Sigmoid colon (tissue), 7 donors: ENCODE results near the gene RNF167. TPM values are rescaled to one million over a fixed set of nuclear protein-coding genes. Genes with fewer than 3 reads are reported as not detected.

Experiments
- DNase-seq: peaks from one replicate; pipeline ENCODE4 v3.0.0-alpha.2; 2019
- H3K27ac ChIP-seq, 4 donors: fragments of 200-600 bp; sonication (generic); one replicate each; pipeline ENCODE4 v1.5.1; 2016 to 2019; ENCODE audit warnings: mild to moderate bottlenecking in 1 of 4
- H3K27me3 ChIP-seq, 3 donors: fragments of 200-600 bp; sonication (generic); one replicate each; pipeline ENCODE4 v1.5.1; 2019; ENCODE audit warnings: mild to moderate bottlenecking in 1 of 3
- H3K36me3 ChIP-seq, 4 donors: fragments of 200-600 bp; sonication (generic); one replicate each; pipeline ENCODE4 v1.5.1; 2016 to 2019
- H3K4me1 ChIP-seq, 4 donors: fragments of 200-600 bp; sonication (generic); one replicate each; pipeline ENCODE4 v1.5.1; 2017 to 2019
- H3K4me3 ChIP-seq, 4 donors: fragments of 200-600 bp; sonication (generic); one replicate each; pipeline ENCODE4 v1.5.1; 2017 to 2019; ENCODE audit warnings: mild to moderate bottlenecking in 2 of 4, moderate library complexity in 1 of 4
- H3K9me3 ChIP-seq, 4 donors: fragments of 200-600 bp in 3 of 4; sonication (generic) in 3 of 4; one replicate each; pipeline versions ENCODE4 v1.5.1 to v1.6.1; 2013 to 2019
- CTCF ChIP-seq, 4 experiments: fragments of 450-650 bp in 3 of 4; fragments of 200-600 bp in 1 of 4; IDR thresholded peaks; one replicate each; pipeline ENCODE4 v1.5.1; 2016 to 2019; ENCODE audit warnings: antibody characterized with exemption in 4 of 4, mild to moderate bottlenecking in 3 of 4, moderate library complexity in 2 of 4
- EP300 ChIP-seq, 4 donors: sonication (generic); formaldehyde crosslinking; IDR thresholded peaks; one replicate each; pipeline ENCODE4 v1.6.1; 2017; ENCODE audit warnings: antibody characterized with exemption in 4 of 4
- POLR2A ChIP-seq, 2 donors: fragments of 450-650 bp; IDR thresholded peaks; one replicate each; pipeline ENCODE4 v1.6.1; 2016; ENCODE audit warnings: antibody characterized with exemption in 2 of 2, mild to moderate bottlenecking in 2 of 2, moderate library complexity in 2 of 2
- POLR2AphosphoS5 ChIP-seq, 4 donors: sonication (generic); formaldehyde crosslinking; IDR thresholded peaks; one replicate each; pipeline ENCODE4 v1.6.1; 2017; ENCODE audit warnings: antibody characterized with exemption in 4 of 4
- WGBS, 2 donors: extraction: QIAGEN DNeasy Blood & Tissue Kit; methylation state at CpG; one replicate each; pipeline ENCODE4 v1.1.7; 2013; 5-methylcytosine and 5-hydroxymethylcytosine counted together
- intact Hi-C: fragments of 100-400 bp; cut with DNase I; formaldehyde crosslinking; loops from one replicate; pipeline ENCODE4 v1.15.1; 2023
- polyA plus RNA-seq, 3 donors: library from polyadenylated mRNA; stranded (reverse); fragments of 200-250 nt; gene quantifications; one replicate each; pipeline ENCODE4 v1.2.3, GENCODE V29; 2013
- total RNA-seq, 4 donors: library from RNA; depleted of rRNA; stranded (reverse); fragments of >200 nt; gene quantifications; one replicate each; pipeline ENCODE4 v1.1.0, GENCODE V29; 2016
- donor health status: healthy with polysubstance abuse.
- donor health status: Bipolar disorder and iron deficiency.
- donor health status: healthy.

RNF167 gene
- total and polyA plus RNA-seq, 7 donors = 45.0 to 120 (median 61.1) TPM

DNA sequence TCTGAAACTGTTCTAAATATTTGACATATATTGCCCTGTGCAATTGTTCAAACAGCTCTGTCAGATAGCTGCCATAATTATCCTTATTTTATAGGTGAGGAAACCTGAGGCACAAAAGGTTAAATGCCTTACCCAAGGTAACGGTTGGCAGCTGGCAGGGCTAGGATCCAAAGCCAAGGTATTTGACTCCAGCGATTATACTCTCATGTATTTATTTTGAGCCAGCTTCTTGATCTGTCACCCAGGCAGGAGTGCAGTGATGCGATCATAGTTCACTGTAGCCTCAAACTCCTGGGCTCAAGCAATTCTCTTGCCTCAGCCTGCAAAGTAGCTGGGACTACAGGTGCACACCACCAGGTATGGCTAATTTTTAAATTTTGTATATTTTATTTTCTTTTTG lies 18.0 kb downstream of the RNF167 start:
- no peaks in the 10 kb centered on the region for H3K9me3 ChIP-seq
- intact Hi-C loops = no loop called here
- H3K4me1 ChIP-seq = no peaks in the 10 kb centered on the region
- H3K4me3 ChIP-seq = no peak overlapping the region
- no peak overlapping the region for H3K27ac ChIP-seq
- 37 to 65% methylated on average over 3 of the region's 3 CpGs for WGBS, 2 donors
- peaks cover 13 to 39% (median 18%) of the 10 kb centered on the region in 4 donors for H3K36me3 ChIP-seq
- no peak for DNase-seq
- TF ChIP-seq POLR2A (IDR thresholded peaks at IDR 0.05) (no peak), POLR2AphosphoS5 (IDR thresholded peaks at IDR 0.05) (no peak), EP300 (IDR thresholded peaks at IDR 0.05) (no peak), CTCF (IDR thresholded peaks at IDR 0.05) (no peak)
- H3K27me3 ChIP-seq = no peaks in the 10 kb centered on the region

DNA sequence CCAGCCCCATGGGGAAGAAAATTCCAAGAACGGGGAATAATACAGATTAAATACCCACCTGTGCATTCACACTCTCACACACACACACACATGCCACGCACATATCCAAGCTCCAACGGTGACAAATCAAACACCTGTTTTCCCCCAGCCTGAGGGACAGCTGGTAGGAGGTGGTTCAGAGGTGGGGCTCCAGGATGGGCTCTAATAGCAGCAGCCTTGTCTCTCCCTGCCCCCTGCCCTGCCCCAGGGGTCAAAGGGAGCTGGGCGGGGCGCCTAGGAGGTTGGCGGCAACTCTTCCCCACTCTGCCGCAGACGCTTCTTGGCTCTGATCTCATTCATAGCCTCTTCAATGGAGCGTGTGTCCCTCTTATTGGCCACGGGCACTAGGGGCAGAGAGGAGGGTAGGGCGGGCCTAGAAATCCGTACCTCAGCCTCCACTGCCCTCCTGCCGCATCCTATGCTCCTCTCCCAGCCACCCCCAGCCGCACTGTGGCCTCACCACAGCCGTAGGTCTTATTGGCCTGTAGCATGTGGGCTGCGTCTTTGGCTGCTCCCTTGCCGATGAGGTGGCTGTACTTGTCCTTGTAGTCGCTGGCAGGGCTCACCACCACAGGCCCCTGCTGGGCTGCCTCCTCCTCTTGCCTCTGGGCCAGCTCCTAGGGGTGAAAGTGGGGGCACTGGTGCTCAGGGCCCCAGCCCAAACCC lies 19.3 kb downstream of the RNF167 start:
- peaks cover 13 to 39% (median 18%) of the 10 kb centered on the region in 4 donors for H3K36me3 ChIP-seq
- intact Hi-C loops = no loop called here

GRCh38 chr17:4960279-4960922 lies 20.3 kb downstream of the RNF167 start:
- H3K4me1 ChIP-seq = peaks cover 0 to 8% (median 1%) of the 10 kb centered on the region in 4 donors
- H3K27ac ChIP-seq = no peak overlapping the region
- WGBS, 2 donors = 89 to 95% methylated on average over 9 of the region's 9 CpGs
- no peak for DNase-seq
- peaks cover 13 to 39% (median 18%) of the 10 kb centered on the region in 4 donors for H3K36me3 ChIP-seq
- H3K27me3 ChIP-seq = no peaks in the 10 kb centered on the region
- intact Hi-C loops = no loop called here
- TF ChIP-seq CTCF (IDR thresholded peaks at IDR 0.05) (no peak), POLR2AphosphoS5 (IDR thresholded peaks at IDR 0.05) (no peak), EP300 (IDR thresholded peaks at IDR 0.05) (no peak), POLR2A (IDR thresholded peaks at IDR 0.05) (no peak)
- H3K9me3 ChIP-seq = no peaks in the 10 kb centered on the region
- no peak overlapping the region for H3K4me3 ChIP-seq

More for the DNA sequence above, 19.3 kb downstream of the RNF167 start:
- H3K27me3 ChIP-seq = no peaks in the 10 kb centered on the region
- H3K4me3 ChIP-seq = no peak overlapping the region
- no peak for TF ChIP-seq POLR2A (IDR thresholded peaks at IDR 0.05)
- no peak overlapping the region for H3K27ac ChIP-seq
- no peaks in the 10 kb centered on the region for H3K4me1 ChIP-seq
- no peaks in the 10 kb centered on the region for H3K9me3 ChIP-seq
- no peak for DNase-seq
- WGBS, 2 donors = 51 to 82% methylated on average over 18 of the region's 18 CpGs

DNA sequence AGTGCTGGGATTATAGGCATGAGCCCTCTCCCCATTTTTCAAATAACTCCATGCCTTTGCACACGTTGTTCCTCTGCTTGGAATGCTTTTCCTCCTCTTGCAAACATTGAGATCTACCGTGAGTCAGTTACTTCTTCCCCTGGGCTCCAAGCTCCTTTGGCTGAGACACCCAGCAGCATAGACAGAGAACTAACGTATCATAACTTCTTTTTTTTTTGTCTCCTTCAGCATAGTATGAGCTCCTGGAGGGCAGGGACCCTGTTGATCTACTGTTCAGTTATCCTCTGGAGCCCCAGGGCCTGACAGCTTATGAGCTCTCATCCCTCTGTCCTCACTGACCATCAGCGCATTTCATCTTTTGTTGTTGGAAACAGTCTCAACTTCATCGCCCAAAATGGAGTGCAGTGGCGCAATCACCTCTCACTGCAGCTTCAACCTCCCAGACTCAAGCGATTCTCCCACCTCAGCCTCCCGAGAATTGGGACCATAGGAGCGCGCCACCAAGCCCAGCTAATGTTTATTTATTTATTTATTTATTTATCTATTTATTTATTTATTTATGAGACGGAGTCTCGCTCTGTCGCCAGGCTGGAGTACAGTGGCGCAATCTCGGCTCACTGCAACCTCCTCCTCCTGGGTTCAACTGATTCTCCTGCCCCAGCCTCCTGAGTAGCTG lies 25.4 kb downstream of the RNF167 start:
- H3K4me3 ChIP-seq = peak overlapping the region in 1 of 4 donors; percentile 71
- DNase-seq = no peak
- TF ChIP-seq CTCF (IDR thresholded peaks at IDR 0.05) (no peak), EP300 (IDR thresholded peaks at IDR 0.05) (no peak), POLR2A (IDR thresholded peaks at IDR 0.05) (no peak), POLR2AphosphoS5 (IDR thresholded peaks at IDR 0.05) (no peak)
- H3K36me3 ChIP-seq = peaks cover 3 to 24% (median 6%) of the 10 kb centered on the region in 4 donors
- peaks cover 0 to 46% (median 38%) of the 10 kb centered on the region in 4 donors for H3K4me1 ChIP-seq
- 96 to 97% methylated on average over 15 of the region's 15 CpGs for WGBS, 2 donors
- H3K27ac ChIP-seq = peak overlapping the region; percentile 91 to 97 (median 95)
- intact Hi-C loops = no loop called here
- H3K9me3 ChIP-seq = no peaks in the 10 kb centered on the region
- H3K27me3 ChIP-seq = no peaks in the 10 kb centered on the region
